Skin of body (tissue), 2 donors: ENCODE results near the gene EDARADD. TPM values are rescaled to one million over a fixed set of nuclear protein-coding genes. Genes with fewer than 3 reads are reported as not detected.

Source experiments
- DNase-seq: peaks from one replicate; lab custom pipeline; 2025; lab: John Stamatoyannopoulos, UW
- total RNA-seq: library from RNA; depleted of rRNA; stranded (reverse); fragments of >200 nt; gene quantifications from one replicate; pipeline ENCODE4 v1.2.3, GENCODE V29; 2014

The EDARADD gene
- total RNA-seq, 1 donor from 2014 or later = 3.0 TPM

- no peak for DNase-seq
These were observed 1.9 kb upstream of the EDARADD start for GRCh38 chr1:236392182-236392581.

GRCh38 chr1:236394879-236395229 is 768 bp downstream of the EDARADD start:
- DNase-seq = no peak

DNA sequence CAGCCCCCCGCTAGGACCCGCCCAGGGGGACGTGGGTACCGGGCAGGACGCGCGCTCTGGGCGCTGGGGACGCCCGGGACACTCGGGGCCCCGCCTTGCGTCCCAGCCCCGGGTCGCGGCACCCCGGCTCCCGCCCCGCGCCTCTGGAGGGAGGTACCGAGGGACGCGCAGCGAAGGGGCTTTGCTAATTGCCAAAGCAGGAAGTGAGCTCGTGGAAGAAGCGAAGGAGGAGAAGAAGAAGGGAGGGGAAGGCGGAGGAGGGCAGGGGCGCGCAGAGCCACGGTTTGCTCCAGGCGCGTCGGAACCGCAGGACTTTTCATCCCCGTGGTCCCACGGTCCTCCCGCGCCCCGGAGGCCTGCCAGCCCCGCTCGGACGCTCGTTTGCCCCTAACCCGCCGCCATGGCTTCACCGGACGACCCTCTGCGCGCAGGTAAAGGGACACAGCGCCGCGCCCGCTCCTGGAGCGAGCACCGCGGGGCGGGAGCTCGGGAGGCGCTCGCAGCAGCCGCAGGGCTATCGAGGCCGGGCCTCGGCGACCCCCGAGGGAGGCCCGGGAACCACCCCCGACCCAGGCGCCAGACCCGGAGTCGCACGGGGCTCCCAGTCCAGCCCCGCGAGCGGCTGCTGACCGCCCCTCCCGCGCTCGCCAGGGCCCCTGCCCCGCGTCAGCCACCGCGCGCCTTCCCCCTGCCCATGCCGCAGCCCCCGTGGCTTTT is 1.3 kb downstream of the EDARADD start:
- DNase-seq = no peak

DNA sequence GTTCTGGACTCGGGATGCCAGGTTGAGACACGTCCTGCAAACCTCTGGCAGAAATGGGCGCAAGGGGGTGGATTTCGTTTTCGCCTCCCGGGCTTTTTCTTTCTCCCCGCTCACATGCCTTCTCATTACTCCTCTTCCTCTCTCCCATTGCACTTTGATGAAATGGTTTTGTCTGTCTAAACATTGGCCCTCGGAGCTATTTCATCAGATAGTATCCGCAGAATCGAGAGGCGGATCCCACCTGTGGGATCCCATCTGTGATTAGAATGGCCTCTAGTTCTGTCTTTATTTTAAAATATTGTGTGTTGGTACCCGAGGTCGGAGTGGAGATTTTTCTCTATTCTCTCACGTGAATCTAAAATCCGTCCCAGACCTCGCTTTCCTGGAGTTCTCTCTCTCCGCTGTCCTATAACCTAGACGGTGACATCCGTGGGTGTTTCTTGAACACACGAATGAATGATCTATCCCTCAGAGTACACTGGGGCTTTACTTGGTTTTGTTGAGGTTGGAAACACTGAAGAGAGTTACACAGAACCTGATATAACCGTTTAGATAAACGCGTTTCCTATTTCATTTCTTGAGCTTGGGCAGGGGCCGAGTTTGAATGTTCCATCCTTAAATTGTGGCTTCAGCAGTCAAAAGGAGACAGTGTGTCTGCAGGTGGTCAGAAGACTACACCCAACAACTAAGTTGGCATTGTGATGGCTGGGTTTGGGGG is 2.0 kb downstream of the EDARADD start:
- DNase-seq = no peak

DNA sequence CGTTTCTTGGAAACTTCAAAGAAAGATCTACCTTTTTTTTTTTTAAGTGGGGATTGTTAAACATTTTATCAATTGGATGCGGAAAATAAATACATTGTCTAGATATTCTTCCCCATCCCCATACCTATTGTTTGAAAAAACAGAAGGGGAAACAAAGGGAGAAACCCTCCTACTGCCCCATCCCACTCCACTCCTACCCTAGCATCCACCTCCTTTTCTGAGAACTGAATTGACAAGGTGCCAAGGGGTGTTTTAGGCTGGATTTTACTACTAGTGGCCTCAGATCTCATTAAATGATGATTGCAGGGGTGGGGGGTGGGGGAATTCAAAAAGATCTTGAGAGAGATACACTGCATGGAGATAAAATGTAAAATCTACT is 2.6 kb downstream of the EDARADD start:
- no peak for DNase-seq

GRCh38 chr1:236397173-236397759 is 3.2 kb downstream of the EDARADD start:
- no peak for DNase-seq

DNA sequence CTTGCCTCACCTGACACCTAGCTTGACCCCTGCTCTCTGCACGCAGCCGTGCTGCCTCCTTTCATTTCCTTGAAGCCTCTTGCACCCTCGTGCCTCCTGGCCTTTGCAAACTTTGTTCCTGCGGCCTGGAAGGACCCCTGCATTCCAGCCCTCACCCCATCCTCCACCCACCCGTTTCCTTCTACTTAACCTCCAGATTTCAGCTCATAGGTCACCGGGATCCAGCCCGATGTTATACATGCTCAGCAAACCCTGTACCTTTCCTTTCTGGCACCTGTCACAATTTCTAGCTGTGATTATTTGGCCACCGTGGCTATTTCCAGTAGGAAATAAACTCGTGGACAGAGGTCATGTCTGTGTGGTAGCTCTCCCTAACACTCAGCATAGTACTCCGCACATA is 4.5 kb downstream of the EDARADD start:
- no peak for DNase-seq

DNA sequence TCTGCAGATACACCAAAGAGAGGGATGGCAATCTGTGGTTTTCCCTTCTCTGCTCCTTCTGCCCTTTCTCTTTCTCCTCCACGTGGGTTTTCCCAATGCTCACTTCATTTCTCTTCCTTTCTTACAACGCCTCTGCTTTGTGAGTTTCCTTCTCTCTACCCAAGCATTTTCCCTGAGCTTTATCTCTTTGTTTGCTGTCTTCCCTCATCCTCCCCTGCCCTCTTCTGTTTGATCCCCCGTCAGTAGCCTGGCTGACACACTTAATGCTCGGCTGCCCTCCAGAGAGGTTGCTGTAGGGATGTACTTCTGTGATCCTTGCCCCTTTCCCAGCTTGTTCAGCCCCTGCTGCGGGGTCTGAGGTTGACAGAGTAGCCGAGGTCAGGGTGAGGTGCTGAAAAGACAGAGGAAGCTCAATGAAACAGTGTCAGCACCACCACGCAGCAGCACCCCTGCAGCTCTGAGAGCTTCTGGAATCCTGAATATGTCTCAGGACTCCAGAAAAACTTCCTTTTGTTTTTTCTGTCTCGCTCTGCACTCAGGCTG is 6.0 kb downstream of the EDARADD start:
- no peak for DNase-seq

- no peak for DNase-seq
These were observed 7.6 kb downstream of the EDARADD start for GRCh38 chr1:236401698-236402097.

DNA sequence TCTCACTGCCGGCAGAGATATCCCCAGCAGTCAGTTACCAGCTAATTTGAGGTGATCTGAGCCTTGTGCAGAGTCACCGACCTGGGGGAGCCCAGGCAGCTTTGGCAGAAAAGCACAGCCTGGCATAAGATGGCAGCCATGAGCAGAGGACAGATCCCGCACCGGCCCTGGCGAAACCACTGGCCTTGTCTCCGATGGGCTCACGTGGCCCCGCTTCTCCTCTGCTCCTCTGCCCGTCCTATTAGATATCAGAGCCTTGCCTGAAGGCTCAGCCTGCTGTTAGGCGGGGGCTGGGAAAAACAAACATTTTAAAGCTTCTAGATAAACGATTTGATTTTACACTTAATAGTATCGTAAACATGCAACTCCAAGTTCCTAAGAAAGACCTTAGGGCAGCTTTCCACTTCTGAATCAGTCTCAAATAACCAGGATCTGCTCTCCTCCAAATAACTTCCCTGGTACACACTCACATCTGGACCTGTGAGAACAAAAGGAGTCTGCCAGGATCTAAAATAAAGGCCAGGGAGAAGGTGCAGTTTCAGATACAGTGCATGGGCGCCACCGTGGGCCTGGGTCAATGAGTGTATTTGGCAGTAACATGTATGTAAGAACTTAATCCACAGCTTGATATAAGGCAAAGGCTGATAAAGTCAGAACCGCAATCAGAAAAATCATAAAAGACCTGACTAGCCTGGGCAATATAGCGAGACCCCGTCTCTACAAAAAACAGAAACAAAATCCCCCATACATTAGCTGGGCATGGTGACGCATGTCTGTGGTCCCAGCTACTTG is 10.0 kb downstream of the EDARADD start:
- DNase-seq = no peak

DNA sequence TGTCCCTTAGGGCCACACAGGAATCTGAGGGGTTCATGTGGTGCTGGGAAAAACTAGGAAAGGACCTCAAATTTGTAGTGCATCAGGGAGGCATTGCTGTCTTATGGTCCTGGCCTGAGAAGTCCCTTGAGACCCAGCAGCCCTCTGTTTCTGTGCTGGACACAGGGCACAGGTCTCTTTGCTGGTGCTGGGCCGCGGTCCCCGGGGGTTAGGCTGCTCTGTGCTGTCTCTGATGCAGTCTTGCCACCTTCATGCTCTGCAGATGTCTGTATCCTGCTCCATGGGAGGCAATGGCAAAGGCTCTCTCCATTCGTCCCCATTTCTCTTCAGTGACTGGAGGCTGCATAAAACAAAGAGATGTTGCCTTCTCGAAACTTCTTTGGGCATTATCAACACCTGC is 13.0 kb downstream of the EDARADD start:
- no peak for DNase-seq

GRCh38 chr1:236413688-236414087 is 19.6 kb downstream of the EDARADD start:
- no peak for DNase-seq

DNA sequence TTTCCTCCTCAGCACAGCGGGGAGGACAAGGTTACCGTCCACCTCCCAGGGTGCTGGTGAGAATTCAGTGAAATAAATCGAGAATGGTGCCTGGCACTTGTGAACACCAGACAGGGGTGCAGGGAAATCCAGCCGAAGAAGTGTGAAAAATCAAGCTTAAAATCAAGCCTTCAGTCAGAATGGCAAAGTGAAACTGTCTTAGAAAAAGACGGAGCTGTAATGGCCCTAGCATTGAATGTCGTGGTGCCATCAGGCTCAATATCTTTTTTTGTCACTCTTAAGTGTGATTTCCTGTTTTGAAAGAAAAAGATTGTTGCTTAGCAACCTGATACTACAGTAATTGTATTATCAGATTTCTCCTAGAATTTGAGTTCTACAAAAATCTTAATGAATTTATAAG is 22.1 kb downstream of the EDARADD start:
- DNase-seq = no peak

GRCh38 chr1:236417336-236417735 is 23.2 kb downstream of the EDARADD start:
- no peak for DNase-seq

- DNase-seq = no peak
These were observed 25.4 kb downstream of the EDARADD start for GRCh38 chr1:236419502-236419901.

DNA sequence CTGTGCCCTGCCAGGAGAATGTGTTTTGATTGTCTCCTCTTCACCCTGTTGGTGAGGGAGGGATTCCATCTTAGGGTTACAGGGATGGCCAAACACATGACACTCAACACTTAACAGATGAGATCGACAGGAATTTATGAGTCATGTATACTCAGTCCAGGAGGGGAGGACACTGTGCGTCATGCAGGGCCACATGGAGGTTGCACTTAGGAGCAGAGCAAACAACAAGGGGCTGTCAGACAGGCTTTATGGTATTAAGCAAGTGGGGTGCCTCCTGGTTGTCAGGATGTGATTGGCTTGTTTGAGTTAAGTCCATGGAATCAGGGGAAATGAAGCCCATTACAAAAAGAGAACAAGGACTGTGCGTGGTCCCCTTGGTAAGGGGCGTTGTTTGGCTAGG is 26.9 kb downstream of the EDARADD start:
- DNase-seq = no peak

DNA sequence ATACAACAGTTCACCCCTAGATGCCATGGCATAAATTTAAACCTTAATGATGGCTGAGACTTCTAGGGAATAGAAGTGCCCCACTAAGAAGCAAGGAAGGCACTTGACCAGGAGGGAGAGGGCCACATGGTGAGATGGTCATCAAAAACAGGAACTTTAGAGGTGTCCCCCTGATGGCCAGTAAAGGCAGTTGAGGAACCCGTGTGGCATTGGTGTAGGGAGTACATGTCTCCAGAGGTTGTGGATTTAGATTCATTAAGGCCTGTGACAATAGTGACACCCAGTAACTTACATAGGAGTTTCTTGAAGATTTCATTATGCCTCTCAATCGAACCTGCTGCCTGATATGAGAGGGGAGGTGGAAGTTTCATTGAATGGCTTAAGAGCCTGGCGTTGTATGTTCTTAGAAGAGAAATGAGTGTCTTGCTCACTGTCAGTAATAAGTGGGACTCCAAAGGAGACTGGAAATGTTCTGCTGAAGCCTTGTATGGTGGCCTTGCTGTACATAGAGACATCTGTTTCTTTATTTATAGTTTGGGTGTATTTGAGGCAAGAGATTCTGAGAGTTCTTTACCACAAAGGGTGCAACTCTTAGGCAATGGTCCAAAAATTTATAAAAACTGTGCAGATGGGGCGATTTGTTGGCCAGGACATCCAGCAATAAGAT is 27.9 kb downstream of the EDARADD start:
- no peak for DNase-seq

- no peak for DNase-seq
These were observed 28.4 kb downstream of the EDARADD start for GRCh38 chr1:236422517-236422876.

DNA sequence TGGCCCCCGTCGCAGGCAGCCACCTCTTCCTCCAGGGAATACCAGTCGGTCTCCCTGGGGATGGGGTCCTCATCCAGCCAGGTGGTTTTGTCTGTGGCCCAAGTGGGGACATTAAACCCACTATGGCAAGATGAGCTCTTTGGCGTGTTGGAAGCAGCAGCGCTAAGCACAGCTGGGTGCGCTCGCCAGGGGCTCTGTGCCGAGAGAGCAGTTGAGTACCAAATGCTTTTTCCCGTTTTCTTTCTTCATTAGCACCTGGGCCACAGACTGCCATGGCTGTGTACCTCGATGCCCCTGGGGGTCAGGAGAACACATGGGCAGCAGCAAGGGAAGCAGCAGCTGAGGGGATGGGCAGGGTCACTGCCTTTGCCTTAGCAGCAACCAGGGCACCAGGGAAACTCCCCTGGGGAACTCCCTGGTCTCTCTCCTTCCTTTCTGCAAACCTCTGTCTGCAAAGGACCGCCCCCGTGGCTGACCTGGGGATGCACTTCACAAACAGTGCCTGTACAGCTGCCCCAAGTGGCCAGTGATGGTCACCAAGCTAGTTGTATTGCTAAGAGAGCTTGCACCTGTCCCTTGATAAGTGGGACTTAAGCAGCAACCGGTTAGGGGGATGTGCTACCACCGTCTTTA is 31.1 kb downstream of the EDARADD start:
- DNase-seq = no peak

- no peak for DNase-seq
These were observed 32.1 kb downstream of the EDARADD start for GRCh38 chr1:236426215-236426614.

DNA sequence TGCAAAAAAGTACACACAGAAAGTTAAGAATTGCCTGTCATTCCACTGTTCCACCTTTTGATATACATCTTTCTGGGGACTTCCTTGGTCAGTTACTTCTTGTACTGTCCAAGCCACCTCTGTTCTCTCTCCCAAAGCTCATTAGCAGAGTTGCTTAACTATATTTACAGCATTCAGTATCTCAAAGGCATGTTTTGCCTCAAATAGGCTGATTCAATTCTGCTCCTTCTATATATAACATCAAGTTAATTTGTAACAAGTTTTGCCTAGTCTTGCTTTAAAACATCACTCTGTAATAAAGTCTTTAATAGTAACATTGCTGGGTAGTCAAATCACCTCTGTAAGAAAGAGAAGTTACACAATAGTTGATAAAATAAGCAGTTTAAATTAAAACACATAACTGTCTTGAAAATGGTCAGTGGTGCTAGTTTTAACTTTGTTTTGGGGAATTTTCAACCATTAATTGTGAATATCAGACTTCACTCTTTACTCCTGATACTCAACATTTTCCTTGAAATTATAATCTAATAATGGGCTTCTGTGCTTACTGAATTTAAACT is 35.7 kb downstream of the EDARADD start:
- no peak for DNase-seq
